ENCODE data around the gene GNMT. TPM values are rescaled to one million over a fixed set of nuclear protein-coding genes. Genes with fewer than 3 reads are reported as not detected.
"Not testable (repeated sequence)": the region's sequence is repeated elsewhere in the genome, so short reads cannot be mapped to it uniquely, and the experiment has no call there.

GNMT gene
- 0.17 TPM for polyA plus RNA-seq (2013, experiment 1 of 2; ENCODE audit: insufficient read length)
- 0.39 TPM for polyA plus RNA-seq (2013, experiment 2 of 2; ENCODE audit: insufficient read length)

- no peak for DNase-seq
These were observed at the start of gene GNMT for GRCh38 chr6:42960243-42961019. TSS of gene GNMT (plus strand) at chr6:42960754. CDS start at chr6:42960768, 14 bp downstream.

DNA sequence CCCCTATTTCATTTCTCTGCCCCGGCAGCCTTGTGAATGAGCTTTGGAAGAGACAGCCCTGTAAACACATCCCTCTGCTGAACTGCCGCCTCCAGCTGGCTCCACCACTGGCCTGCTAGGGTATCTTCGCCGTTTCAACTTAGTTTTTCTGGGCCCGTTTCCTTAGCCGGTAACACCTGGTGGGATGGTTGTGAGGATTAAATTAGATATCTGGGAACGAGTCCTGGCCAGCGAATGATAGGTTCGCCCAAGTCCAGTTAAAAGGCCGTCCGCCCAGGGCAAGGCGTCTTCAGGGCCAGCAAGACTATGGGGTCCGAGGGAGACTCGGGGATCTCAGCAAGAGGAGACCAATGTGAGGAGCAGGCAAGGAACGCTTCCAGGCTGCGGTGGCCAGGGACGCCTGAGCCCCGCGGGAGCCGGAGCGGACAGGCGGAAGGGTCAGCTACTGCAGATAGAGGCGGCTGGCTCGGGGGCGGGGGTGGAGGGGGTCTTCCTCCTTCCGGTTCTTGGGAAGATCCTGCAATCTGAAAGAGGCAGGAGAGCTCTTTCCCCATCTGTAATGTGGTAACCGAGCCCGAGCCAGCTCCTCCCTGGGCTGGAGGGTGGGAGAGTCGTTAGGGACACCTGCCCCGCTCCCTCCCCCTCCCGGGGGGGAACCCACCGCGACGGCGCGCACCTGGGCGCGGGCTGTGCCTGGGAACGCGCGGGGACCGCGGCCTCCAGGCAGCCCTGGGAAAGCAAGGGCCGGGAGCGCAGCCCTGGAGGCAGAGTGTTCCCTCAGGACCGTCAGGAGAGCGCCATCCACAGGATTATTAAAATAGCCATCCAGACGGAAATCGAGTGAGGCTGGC lies 49.2 kb upstream of the GNMT start:
- no peak for DNase-seq

DNA sequence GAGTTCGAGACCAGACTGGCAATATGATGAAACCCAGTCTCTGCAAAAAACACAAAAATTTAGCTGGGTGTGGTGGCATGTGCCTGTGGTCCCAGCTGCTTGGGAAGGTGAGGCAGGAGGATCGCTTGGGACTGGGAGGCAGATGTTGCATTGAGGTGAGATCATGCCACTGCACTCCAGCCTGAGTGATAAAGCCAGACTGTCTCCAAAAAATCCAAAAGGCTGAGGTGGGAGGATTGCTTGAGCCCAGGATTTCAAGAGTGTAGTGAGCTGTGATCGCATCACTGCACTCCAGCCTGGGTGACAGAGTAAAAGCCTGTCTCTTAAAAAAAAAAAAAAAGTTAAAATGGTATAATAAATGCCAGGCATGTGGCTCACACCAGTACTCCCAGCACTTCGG lies 46.0 kb upstream of the GNMT start:
- no peak for DNase-seq

- DNase-seq, result no peak
These were observed 44.8 kb upstream of the GNMT start, which contains the start of gene PTCRA for GRCh38 chr6:42915732-42916131. TSS of gene PTCRA (plus strand) at chr6:42916053. CDS start at chr6:42916070, 17 bp downstream.

DNA sequence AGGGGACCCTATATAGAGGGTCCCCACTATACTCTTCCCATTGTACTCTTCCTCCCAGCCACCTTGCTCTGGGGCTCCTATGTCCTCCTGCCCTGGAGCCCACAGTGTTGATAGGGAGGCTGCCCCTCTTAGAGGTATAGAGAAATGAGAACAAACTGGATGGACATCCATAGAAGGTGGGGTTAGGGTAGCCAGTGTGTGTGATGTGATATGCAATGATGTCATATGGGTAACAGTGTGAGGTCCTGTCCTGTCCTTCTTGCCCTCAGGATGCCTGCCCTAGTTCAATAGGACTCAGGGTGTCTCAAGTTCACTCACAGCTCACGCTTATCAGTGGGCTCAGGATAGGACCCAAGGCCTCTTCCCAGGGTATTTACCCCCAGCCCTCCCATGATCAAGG lies 44.3 kb upstream of the GNMT start:
- no peak for DNase-seq

DNA sequence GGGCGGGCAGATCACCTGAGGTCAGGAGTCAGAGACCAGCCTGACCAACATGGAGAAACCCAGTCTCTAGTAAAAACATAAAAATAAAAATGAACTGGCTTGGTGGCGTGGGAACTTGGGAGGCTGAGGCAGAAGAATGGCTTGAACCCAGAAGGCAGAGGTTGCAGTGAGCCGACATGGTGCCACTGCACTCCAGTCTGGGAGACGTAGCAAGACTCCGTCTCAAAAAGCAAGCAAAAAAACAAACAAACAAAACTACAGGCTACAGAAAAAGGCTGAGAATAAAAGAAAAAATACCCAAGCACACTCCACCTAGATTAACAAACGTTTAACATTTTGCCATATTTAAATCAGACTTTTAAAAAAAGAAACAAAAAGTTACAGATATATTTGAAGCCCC lies 38.8 kb upstream of the GNMT start:
- no peak for DNase-seq

GRCh38 chr6:42923666-42924065 lies 36.9 kb upstream of the GNMT start:
- DNase-seq, result no peak

GRCh38 chr6:42925248-42925857 lies 35.2 kb upstream of the GNMT start:
- DNase-seq, result no peak

- peak; percentile 97 for DNase-seq
These were observed 31.4 kb upstream of the GNMT start, which contains the start of gene CNPY3 for GRCh38 chr6:42928986-42929820. TSS of gene CNPY3 (plus strand) at chr6:42929480. CDS start at chr6:42929571, 91 bp downstream.

GRCh38 chr6:42929821-42930360 lies 30.7 kb upstream of the GNMT start:
- DNase-seq, result peak; percentile 63

DNA sequence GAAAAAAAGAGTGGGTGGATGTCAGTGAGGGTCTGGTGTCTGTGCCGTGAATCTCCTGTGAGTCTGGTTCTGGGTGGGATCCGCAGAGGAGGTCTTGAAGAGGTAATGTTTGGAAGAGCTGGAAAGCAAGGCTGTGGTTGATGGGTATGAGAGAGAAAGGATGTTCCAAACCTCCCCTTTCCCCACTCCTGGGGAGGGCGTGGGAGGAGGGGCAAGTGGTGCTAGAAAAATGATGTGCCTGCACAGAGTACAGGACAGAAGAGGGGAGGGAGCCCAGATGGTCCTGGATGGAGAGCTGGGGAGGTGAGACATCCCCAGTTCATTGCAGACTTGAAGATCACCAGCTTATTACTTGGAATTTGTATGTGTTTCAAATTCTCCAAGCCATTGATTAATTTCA lies 28.1 kb upstream of the GNMT start:
- DNase-seq, result no peak

DNA sequence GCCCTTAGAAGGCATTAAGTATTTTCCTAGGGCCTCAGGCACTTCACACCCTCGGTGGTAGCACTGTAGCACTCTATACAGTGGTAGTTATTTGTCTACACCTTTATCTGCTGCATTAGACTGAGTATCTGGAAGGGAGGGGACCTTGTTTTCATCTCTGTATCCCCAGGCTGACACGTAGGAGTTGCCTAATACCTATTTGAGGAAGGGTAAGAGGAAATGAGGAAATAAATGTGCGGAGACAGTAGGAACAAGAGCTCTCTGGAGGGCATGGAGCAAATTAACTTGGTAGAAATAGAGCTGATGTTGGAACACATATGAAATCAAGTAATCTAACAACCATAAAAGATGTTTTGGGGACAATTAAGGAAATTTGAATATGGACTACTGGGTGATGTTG lies 27.3 kb upstream of the GNMT start:
- DNase-seq, result no peak

- DNase-seq, result no peak
These were observed 25.2 kb upstream of the GNMT start for GRCh38 chr6:42935322-42935721.

- no peak for DNase-seq
These were observed 24.2 kb upstream of the GNMT start for GRCh38 chr6:42936398-42936797.

- DNase-seq, result no peak
These were observed 22.8 kb upstream of the GNMT start for GRCh38 chr6:42937548-42938427.

DNA sequence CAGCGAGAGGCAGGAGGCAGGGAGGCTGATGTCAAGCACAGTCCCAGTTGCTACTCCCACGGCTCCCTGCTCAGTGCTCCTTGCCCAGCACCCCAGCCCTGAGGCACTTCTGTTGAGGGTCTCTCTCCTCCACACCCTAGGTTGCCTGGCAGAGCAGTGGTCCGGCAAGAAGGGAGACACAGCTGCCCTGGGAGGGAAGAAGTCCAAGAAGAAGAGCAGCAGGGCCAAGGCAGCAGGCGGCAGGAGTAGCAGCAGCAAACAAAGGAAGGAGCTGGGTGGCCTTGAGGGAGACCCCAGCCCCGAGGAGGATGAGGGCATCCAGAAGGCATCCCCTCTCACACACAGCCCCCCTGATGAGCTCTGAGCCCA lies 22.1 kb upstream of the GNMT start:
- no peak for DNase-seq

GRCh38 chr6:42938987-42939809 lies 21.4 kb upstream of the GNMT start:
- no peak for DNase-seq

- DNase-seq, result no peak
These were observed 20.8 kb upstream of the GNMT start for GRCh38 chr6:42939810-42940167.

- DNase-seq, result no peak
These were observed 20.0 kb upstream of the GNMT start for GRCh38 chr6:42940493-42941045.

DNA sequence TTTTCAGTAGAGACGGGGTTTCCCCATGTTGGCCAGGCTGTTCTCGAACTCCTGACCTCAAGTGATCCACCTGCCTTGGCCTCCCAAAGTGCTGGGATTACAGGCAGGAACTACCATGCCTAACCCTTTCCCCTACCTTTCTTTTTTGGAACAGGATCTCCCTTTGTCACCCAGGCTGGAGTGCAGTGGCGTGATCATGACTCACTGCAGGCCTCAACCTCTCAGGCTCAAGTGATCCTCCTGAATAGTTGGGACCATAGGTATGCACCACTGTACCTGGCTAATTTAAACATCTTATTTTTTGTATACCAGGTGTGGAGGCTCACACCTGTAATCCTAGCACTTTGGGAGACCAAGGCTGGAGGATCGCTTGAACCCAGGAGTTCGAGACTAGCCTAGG lies 19.2 kb upstream of the GNMT start:
- DNase-seq, result not testable (repeated sequence)

All from fibroblast of skin of scalp (primary cell).